Activated CD4-positive, alpha-beta T cell treated with anti-CD3 and anti-CD28 coated beads for 1 hour (primary cell): ENCODE measurements around the gene CABCOCO1.

Experiments
- DNase-seq: peaks from one replicate; pipeline ENCODE4 v3.0.0-alpha.2; 2020

CABCOCO1 gene

DNA sequence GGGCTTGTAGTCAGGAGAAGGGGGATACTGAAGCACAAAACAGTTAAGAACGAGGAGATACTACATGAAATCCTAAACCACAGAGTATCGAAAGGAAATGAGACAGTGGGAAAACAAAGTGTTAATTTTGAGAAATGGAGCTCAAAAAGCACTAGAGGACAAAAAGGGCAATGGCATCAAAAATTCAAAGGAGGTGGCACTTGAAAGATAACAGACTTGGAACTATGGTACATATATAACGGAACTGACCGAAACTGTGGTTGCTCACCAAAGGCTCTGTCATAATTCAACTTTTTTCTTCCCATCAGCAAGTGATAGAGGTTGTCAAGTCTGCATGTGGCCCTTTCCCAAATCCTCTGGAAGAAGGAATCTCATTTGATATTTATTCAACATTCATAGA, 97.0 kb downstream of the CABCOCO1 start:
- DNase-seq: no peak

DNA sequence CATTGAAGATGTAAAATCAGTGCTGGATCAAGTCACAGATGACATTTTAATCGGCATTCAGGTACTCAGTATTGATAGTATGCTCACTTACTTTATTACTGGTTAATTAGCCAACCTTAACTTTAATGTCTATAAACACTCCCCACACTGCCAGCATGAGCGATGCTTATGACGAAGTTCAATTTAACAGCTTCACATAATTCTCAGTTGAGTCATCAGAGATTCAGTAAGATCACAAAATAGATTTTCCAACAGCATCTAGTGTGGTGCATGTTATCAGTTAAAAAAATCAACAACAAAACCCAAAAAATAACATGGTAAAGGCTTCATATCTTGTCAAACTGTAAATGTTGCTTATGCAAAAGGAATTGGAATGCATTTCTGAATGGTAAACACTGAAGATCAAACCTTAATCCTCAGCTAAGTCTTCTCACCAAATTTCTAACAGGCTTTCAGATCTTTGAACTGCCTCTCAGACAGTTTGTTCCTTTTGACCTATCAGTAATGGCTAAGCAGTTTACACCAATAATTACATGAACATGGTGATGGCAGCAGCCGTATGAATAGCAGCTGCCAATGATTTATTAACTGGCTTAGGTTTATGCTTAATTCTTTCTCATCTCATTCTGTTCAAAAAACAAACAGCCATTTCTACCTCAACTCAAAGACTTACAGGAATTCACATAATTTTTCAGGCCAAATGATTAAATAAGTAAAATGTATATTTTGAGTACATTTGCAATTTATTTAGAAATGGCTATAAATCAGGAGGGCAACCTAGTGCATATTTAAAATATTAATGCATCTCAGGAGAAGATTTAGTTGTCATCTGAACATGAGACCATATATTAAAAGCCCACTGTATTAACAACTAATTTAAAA, 98.5 kb downstream of the CABCOCO1 start:
- no peak for DNase-seq

DNA sequence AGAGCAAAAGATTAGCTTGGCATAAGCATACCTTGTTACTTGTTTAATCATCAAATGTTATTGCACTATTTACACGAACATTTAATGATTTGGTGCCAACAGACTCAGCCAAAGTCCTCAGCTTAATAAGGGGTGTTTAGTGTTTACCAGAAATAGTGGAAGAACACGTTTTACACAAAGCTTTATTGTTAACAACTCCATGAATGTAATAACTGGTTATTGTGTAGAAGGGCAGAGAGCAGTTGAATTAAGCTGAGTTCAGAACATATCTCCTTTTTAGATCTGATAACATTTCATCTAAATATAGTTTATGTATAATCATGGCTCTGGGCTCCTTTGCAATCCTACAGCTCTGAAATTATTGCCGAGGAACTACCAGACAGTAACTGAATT, 99.1 kb downstream of the CABCOCO1 start:
- no peak for DNase-seq

DNA sequence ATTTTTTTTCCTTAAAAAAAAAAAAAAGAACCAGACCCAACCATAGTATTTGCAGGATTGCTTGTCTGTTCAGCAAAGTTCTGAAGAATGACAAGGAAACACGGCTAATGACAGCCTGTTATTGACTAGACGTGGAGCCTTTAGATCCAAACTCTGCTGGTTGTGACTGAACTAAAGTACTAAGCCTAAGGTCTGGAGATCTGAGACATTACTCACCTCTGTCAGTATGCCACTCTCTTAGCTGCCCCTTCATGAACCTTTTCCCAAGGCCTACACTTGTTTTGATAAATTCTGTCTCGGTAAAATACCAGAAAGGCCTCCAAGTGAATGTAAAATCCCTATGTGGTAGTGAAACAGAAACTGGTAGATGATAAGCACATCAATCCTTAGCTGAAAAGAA, 101.0 kb downstream of the CABCOCO1 start:
- DNase-seq: no peak

DNA sequence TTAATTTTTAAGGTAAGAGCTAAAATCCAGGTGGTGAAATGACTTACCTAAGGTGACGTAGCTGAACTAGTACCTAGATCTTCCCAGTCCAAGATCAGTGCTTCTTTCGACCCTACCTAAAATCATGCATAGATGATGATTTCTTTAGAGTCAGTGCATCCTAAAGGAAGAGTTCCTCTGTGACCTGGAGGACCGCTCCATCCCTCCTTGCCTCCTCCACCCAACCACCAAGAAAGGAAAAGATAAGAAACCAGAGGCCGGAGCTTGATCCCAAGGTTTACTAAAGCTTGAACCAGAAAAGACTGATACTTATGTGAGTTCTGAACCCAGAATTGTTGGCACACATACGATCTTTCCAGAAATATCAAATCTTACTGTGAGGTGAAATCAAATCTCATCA, 101.8 kb downstream of the CABCOCO1 start:
- no peak for DNase-seq

DNA sequence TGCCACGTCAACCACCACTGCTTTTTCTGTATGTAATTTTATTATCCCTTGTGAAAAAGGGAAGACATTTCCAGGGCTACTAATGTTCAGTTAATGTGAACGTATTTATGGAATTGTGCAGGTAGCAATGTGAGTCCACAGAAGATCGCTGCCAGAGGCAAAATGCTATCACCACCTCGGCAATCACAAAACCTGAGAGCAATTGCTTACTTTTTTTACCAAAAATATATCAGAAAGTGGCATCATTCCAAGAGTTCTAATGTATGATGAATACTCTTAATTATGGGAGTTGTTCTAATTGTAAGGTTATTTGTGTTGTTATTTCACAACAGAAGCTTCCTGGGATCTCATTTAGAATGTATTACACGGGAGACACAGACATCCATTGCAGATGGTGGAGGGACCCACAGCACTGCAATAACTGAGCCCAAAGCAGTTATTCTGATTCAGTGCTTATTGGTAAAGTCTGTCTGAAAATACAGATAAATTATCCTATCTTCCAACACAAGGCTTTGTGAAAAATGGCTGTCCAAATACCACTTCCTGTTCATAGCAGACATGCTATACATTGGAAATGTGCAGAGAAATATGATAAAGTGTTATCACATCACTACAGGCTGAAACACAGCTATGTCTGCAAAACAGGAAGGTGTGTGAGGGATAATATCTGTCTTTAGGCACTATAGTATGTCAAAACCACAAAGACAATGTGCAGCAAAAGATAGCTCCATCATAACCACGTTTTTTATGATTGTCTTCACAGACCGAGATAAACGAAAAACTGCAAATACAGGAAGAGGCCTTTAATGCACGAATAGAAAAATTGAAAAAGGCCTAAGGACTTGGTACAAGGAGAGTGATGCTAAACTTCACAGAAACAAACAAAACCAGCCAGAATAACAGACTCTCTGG, 102.7 kb downstream of the CABCOCO1 start:
- DNase-seq: no peak

DNA sequence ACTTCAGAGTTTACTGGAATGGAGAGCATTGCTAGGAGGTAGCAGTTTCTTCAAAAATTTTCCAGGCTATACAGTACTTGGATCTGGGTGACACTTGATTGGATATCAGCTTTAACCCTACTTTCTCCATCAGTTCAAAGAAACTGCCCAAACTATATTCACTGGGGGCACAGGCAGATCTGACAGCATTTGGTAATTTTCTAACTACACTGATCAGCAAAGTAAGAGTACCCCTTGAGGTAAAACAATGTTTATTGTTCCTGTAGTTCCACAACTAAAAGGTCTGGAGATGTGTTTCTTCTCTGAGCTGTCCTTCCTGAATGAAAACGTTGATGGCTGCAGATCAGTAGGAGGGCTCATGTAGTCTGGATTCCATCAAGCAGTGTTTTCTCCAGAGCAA, 104.2 kb downstream of the CABCOCO1 start:
- DNase-seq: no peak

DNA sequence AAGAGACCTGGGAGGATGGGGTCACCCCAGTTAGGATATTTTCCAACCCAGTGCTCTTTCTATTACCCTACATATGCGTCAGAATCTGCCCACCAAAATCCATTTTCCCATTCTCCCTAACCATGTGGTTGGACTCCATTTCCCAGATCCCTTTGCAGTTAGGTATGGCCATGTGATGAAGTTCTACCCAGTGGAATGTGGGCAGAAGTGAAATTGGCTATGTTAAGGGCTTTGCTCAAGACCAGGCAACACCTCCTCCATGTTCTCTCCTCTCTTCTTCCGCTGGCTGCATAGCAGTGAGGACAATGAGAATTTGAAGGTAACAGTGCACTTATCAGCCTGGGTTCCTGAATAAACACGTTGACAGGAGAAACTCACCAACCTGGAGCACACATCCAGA, 111.3 kb downstream of the CABCOCO1 start:
- no peak for DNase-seq

DNA sequence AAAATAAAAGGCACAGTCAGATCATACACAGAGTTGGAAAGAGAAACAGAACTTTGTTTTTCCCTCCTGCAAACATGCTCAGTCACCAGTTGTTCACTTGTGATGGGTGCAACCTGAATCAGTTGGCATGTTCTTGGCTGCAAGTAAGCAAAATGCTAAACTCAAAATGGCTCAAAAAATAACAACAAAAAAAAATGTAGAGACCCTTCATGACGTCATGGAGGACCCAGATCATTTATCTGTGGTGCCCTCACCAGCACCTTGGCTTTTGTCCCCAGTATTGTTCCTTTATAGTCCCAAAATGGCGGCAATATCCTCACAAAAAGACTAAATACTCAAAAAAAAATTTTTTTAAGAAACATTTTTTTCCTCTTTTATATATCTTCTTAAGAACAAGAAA, 112.4 kb downstream of the CABCOCO1 start:
- no peak for DNase-seq

DNA sequence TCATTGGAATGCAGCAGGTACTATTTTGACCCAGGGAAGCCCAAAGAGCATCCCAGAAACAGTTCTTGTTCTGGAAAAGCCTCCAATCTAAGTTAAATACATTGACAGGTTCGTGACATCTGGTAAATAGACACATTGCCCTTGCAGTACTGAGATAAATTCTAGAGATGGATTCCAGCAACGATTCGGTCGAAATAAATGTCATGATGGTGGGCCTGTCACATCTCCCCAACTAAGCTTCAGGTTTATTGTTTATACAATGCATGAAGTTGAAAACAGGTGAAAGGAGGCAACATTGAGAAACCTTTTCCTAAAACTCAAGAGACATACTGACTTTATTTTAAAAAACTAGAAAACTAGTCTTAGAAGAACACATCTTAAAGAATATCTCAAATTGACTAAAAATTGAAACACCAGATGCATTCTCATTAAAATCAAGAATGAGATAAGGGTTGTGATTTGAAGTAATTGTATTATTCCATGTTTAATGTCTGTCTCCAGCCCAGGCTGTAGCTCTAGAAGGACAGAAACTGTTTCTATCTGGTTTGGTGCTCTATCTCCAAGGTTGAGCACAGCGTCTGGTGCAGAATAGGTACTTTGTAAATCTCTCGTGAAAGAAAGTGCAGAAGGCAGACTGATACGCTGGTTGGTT, 114.0 kb downstream of the CABCOCO1 start:
- no peak for DNase-seq

DNA sequence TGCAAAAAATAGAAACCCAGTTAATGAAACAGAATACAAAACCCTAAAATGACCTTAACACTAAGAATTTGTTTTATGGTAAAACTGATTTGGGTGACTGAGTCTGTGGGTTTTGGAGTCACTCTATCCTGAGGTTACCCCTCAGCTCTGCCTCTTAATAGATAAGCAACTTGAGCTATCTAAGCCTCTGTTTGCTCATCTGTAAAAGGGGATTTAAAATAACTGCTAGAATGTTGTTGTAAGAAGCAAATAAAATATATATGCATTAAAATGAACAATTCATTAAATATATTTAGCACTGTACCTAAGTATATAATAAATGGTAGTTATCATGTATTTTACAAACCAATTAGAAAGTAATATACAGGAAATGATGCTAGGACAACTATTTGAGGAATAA, 115.4 kb downstream of the CABCOCO1 start:
- no peak for DNase-seq

DNA sequence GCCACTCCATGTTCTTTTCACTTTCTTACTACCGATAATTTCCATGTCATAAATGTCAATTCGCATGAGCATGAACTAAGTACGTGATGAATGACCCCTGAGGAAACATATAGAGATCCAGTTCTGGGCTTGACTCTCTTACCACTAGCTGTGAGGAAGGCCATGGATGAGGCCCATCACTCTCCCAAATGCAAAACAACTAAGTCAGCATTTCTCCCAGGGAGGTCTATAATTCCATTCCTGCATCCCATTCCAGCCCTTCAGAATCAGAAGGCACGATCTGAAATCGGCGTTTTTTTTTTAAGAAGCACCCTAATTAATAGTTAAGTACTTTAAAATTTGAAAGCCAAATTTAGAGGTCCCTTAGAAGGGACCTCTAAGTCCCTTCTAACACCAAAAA, 116.5 kb downstream of the CABCOCO1 start:
- no peak for DNase-seq

DNA sequence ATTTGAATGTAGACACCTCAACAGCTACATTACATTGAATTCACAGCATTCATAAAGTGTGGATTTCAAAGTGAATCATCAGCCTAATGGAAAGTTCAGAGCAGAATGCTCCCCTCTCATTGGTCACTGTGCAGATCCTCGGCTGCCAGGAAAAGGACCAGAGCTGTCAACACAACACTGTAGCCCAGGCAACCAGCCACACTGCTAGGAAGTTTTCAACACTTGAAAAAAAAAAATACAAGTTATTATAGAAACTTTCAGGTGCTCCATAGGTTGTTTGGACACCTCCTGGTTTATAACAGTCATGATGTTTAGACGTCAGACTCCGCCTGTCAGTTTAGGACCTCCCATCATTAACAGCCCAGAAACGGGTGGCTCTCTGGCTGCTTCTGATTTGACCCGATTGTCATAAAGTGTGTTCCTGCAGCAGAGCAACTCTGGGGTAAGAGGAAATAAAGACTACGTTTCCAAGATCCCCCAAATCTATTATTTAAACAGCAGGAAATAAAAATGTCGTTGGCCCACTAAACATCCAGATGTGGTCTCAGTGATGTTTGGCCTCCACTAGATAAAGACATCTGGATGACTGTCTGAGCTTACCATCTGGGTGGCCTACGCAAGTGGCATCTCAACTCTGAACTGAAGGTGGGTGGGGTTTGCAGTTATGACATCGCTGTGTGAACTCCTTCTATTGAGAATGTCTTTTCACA, 117.4 kb downstream of the CABCOCO1 start:
- DNase-seq: no peak

DNA sequence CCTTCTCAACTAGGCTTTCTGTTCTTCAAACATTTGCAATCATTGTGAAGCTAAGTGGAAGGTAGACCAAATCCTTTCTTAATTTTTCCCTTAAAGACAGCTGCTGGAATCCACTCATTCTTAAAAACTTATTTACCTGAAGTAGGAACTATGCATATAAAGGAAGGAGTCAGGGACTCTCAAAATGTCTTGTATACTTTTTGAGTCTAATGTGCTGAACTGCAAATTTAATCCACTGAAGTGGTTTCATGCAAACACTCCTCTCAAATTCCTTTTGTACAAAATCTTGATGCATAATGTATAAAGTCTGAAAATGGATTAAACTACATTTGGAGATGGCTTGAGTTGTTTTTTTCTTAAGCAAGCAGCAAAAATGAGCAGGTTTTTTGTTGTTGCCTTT, 118.0 kb downstream of the CABCOCO1 start:
- no peak for DNase-seq

DNA sequence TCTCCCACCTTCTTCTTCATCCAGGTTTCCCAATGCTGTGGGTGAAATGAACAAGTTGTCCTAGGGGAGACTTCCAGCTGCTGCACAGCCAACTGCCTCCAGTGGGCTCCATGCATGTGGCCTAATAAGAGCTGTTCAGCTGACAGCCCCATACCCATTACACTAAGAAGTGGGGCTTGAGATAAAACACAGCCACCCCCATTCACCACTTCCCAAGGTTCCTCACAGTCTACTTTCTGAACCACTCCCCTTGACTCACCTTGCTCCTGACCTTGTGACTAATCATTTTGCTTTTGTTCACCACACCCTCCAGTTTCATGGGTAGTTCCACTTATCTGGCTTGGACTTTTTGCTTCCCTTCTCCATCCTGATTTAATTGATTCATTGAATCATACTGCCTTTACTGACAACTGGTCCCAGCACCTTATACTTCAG, 119.3 kb downstream of the CABCOCO1 start:
- no peak for DNase-seq

DNA sequence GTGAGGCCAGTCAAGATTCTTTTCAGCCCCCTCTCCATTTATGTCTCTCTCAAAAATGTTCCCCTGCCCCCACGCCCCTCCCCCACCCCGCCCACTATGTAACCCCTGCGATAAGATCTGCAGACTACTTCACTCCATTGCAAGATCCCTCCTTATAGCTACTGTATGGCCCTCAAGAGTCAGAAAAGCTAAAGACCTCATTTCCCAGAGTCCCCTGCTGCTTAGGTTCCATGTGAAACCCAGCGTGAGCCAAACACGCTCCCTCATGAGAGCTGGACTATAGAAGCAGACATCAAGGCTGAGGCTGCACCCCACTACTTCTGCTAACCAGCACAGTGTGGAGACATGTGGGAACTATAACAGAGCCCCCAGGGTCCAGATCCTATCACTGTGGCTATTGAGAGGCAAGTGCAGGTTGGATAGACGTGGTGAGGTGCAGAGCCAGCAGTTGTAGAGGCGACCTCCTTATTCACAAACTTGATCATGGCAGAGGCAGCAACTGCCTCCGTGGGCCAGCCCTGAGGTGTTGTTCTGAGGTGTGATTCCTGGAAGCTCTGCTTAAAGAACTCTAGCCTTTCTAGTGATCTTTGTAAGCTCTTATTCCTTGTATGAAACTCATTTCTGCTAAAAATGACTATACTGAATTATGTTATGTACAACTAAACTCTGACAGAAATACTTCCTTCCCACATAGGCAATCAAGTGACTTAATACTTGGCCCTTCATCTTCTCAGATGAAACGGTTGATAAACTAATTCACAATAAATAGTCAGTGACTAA, 121.8 kb downstream of the CABCOCO1 start:
- DNase-seq: no peak

DNA sequence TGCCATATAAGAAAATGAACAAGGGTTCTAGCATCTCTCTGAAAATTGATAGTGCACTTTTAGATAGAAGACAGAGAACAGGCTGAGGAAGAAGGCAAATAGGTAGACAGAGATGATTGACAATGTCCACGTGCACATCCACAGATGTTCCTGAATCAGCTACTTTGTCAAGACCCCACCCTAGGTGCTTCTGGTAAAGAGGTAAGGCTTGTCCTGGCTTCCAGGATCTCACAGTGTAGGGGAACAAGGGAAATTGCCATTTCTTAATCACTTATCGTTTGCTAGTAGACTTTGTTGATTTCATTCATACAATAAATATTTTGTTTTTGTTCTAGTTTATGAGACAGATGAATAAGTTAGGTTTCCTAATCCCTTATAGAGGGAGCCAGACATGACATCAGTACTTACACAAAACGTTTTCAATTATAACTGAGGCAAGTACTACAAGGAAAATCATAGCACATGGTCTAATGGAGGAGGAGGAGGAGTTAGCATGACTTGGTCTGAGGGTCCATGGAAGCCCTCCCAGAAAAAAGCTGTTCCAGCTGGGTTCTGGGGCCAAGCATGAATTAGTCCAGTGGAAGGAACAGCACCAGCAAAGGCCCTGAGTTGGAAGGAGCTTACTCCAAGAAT, 122.9 kb downstream of the CABCOCO1 start:
- DNase-seq: no peak

DNA sequence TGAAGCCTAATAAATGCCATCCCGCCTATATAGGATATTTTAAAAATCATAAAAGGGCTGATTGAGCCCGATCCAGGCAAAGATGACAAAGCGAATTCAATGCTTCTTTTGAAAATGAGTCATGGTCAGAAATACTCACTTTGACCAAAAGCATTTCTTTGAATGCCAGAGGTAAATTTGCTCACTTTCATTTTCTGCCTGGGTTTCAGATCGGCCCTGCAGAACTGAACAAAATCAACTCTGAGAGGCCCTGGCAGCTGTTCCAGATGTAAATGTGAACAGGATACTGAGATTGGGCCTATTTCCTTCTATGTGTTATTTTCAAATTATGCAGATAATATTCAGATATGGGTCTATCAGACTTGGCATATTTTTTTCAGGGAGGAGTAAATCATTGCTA, 124.0 kb downstream of the CABCOCO1 start:
- no peak for DNase-seq

DNA sequence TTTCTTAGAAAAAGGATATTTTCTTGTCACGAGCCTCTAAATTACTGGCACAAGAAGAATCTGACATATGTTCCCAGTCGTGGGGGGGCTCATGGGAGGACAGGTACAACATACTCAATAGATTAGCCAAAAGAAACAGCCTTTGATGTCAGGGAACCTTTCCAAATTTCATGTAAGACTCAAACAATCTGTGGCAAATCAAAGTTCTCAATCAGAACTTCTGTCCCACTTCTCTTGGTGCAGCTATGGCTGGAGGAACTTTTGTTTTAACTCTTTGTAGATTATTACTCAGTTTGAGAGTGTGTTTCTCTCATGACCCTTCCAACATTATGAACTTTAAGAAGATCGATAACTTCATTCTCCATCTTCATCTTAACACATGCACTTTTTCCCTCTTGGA, 124.4 kb downstream of the CABCOCO1 start:
- no peak for DNase-seq

DNA sequence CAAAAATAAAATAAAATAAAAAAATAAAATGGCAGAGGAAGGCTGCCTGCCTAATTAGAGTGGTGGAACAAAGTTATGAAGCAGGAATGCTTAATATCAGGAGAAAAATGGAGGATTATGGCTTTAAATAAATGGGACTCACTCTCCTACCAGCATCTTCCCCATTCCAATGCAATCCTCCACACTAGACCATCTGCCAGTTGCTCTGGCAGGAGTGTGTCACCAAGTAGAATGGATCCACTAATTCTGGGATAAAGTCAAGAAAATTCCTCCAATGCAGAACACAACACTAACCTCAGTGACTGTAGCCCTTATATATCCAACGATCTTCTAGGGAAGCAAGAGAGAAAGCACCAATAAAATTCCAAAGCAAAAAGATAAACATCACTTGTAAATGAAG, 126.3 kb downstream of the CABCOCO1 start:
- DNase-seq: no peak

DNA sequence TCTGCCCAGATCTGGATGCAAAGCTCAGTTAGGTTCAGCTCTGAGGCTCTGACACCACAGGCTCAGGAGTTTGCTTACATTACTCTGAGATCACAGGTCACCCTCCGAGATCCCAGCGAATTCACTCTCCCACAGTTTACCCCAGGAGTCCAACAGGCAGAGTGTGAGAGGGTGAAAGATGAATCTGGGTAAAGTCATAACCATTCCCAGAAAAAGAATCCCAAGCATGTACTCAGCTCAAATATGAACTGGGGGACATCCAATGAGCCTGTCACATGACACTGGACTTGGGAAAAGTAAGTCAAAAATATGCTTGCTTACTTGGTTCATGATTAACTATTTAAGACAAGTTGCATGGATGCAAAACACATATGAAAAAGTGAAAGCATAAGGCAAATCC, 128.5 kb downstream of the CABCOCO1 start:
- DNase-seq: no peak
